OCI-LY1 (cell line): ENCODE data around the gene ATP1A4.

Experiments
- CTCF ChIP-seq: fragments of 200-600 bp; sonication (generic), shearing (Covaris generic); IDR thresholded peaks from 2 replicates; pipeline ENCODE4 v1.5.1; 2017; ENCODE audit warnings: mild to moderate bottlenecking, antibody characterized with exemption, low read length, moderate library complexity, mixed read lengths
- EZH2 ChIP-seq: fragments of 200-600 bp; sonication (generic), shearing (Covaris generic); IDR thresholded peaks from 2 replicates; pipeline ENCODE4 v1.8.0; 2017; ENCODE audit warnings: borderline replicate concordance, mixed run types, mild to moderate bottlenecking, antibody characterized with exemption, low read length, moderate library complexity, mixed read lengths

DNA sequence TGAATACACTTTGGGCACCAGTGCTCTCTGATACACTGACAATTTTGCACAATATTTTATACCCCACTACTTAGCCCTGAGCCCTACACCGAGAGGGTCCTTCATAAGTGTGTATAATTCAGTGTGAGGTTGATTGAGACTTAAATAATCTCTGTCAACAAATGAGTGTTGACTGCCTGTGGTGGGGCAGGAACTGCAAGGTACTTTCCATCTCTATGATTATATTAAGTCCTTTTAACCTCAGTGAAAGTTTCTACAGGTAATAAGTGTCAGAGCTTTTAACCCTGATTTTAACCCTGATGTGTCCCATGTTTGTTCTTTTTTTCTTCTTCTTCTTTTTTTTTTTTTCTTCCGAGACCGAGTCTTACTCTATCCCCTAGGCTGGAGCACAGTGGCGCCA, 44.7 kb downstream of the ATP1A4 start:
- no peak for TF ChIP-seq EZH2
- no peak for TF ChIP-seq CTCF
